NCI-H524 (cell line): Measurements from ENCODE around the gene LRMDA.

Experiments used
- DNase-seq, 2 experiments: peaks; one replicate each; lab custom pipeline; 2025; lab: John Stamatoyannopoulos, UW

LRMDA gene

DNA sequence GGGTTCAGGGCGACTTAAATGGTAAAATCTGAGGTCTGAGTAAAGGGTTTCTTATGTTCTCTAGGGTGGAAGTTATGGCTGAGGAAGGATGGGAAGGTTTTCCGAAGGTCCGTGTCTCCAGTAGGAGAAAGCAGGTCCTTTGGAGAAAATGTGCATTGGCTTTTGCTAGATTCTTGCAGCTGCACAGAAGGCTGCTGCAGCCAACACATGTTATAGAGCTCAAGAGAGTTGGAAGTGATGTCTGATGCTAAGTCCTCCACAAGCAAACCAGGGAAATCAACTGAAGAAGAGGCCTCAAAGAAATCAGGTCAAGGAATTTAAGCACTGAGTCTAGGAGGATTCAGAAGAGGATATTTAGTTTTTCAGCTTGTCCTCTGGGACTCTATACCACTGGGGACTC is 404.6 kb downstream of the LRMDA start:
- no peak for DNase-seq

GRCh38 chr10:75838486-75838885 is 407.1 kb downstream of the LRMDA start:
- DNase-seq = no peak

- DNase-seq = no peak
These were observed 407.6 kb downstream of the LRMDA start for GRCh38 chr10:75839020-75839419.

GRCh38 chr10:75841266-75841665 is 409.8 kb downstream of the LRMDA start:
- DNase-seq = peak in 1 of 2 experiments; percentile 0

DNA sequence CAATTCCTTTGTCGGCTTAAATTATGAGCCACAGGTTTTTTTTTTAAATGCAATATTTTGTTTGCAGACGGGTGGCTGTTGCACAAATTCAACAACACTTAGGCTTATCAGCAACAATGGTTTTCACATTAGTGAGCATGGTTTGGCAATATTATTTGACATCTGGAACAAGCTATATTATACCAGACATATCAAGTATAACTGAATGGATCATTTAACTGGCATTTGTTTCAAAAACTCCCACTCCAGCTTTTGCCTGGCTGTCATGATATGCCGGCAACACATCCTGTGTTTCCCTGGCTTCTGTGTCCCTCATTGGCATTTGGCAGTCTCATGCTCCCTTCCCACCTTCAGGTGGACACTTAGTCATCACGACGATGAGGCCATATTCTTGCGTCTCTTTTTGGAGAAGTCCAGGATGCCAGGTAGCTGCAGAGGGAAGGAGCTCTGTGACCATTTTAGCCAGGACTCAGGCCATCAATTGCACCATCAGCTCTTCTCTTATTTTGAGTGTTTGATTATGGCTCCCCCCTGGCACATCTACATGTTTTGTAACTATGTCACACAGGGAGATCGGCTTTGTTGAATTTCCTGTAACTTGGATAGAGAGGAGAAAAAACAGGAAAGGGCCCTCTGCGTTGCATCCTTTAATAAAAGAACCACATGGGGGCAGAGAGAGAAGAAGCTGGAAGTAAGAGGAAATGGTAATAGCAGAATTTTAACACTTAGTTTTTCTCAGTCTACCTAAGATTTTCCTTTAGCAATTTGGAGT is 413.9 kb downstream of the LRMDA start:
- DNase-seq = no peak

DNA sequence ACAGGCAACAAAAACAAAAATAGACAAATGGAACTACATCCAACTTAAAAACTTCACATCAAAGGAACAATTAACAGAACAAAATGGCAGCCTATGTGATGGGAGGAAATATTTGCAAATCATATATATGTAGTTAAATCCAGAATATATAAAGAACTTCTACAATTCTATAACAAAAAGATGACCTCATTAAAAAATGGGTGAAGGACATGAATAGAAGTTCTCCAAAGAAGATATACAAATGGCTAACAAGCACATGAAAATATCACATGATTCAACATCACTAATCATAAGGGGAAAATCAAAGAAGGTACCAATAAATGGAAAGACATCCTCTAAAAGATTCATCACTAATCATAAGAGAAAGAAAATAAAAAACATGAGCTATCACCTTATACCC is 416.1 kb downstream of the LRMDA start:
- no peak for DNase-seq

- DNase-seq = no peak
These were observed 420.3 kb downstream of the LRMDA start for GRCh38 chr10:75851580-75852345.

GRCh38 chr10:75852851-75853484 is 421.5 kb downstream of the LRMDA start:
- DNase-seq = no peak

GRCh38 chr10:75857269-75857846 is 425.9 kb downstream of the LRMDA start:
- DNase-seq = no peak

DNA sequence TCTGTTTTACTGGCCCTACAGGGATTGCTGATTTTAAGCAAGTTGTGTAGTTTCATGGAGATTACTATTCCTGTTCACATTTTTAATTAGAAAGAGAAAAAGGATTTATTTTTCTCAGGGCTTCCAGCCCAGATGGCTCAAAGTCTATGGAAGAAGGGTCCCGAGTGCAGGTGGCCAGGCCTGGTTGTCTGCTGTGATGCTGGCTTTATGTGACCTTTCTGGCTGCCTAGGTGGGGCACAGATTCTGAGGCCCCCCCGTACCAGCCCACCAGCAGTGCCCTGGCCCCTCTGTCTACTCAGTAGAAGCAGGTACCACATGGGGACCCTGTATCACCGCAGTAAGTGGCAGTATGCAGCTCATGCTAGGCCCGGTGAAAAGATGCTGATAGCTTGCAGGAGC is 426.5 kb downstream of the LRMDA start:
- no peak for DNase-seq

DNA sequence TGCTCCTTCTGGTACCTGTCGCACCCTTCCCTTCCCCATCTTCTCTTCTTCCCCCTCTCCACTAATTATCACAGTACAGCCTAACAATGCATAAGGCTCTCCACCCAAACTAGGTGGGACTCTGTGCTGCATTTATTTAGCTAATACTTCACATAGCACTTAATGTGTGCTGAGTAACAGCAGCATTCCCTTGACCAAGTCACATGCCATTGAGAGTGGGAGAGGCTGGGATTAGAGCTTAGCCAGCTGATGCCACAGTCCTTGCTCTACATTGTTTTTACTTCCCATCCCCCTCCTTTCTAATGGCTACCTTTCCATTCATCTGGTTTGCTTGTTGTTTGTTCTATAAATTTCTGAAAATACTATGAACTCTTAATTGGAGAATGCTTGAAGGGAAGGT is 426.9 kb downstream of the LRMDA start:
- no peak for DNase-seq

GRCh38 chr10:75859141-75859540 is 427.7 kb downstream of the LRMDA start:
- no peak for DNase-seq

DNA sequence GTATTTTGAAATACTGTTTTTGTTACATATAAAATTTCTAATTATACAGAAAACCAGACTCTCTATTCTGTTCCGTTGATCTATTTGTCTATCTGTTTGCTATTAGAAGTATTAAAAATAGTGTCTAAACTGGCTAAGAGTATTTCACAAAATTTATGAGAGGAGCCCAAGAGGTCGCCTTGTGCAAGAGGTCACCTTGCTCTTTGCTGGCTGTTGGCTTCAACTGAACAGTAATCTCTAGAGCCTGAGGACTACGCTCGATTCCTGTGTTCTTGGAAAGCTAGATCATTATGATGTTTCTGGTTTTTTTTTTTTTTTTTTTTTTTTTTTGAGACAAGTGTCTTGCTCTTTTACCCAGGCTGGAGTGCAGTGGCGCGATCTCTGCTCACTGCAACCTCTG is 428.6 kb downstream of the LRMDA start:
- DNase-seq = no peak

GRCh38 chr10:75861582-75861981 is 430.2 kb downstream of the LRMDA start:
- no peak for DNase-seq

- no peak for DNase-seq
These were observed 431.5 kb downstream of the LRMDA start for GRCh38 chr10:75862935-75863334.

GRCh38 chr10:75864717-75865116 is 433.3 kb downstream of the LRMDA start:
- DNase-seq = no peak

DNA sequence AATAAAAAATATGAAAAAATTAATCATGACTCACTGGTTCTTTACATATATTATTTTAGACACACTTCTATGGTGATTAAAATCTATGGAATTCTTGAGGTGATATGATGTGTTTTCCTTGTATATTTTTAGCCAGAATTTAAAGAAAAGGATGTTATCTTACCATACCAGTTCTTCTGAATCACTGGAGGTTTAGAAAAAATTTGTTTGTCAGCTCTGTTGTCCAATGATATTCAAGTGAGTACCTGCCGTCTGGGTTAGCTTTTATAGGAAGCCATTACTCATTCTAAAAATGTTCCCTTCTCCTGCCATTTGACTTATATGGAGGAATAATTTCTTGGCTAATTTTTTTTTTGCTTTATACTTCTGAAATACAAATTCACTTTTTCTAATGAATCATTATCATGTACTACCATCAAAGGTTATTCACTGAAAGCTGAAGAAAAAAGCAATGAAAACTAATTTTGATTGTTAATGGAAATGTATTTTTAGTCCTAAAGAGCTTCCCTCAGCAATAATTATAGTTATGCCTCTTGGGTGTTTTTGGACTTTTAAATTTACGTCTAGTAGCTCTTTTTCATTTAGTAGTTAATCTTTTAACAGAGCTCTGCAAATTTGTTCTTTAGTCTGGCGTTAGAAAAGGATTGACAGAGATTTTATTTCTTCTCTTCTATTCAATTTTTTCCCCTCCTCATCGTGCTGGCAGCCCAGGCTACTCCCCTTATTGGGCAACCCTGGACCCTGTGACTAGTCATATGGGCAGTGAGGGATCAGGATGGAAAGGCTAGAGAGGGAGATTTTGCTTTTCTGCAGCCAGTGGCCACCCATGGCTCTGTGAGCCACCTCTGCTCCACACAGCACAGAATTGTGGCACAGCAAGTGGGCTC is 434.2 kb downstream of the LRMDA start:
- no peak for DNase-seq

DNA sequence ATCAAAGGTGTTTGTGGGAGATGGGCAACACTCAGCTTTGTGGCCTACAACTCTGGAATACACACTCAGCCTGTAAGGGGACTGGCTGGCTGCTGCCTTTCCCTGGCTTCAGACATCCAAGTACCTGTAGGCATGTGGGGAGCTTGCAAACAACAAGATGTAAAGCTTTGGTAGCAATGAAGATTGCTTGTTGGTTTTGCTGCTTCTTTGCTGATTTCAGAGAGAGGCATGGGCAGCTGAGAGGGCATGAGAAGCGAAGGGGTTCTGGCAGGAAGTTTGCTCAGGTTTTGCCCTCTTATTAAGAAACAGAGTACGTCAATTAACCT is 434.8 kb downstream of the LRMDA start:
- DNase-seq = no peak

DNA sequence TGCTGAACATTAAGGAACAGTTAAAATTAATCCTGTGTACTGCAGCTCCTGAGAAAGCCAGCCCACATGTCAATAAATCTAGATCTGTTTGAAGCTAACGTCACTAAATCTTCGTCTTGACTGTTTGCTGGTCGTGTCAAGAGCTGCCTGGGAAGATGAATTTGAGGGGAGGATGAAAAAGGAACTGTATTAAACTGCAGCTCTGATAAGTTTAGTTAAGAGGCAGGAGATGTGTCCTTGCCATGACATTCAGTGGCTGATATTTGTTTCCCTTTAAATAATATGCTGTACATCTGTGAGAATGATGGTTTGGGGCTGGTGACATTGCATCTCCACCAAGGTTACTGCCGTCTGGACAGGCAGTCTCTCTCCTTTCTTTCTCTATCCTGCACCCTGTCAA is 435.3 kb downstream of the LRMDA start:
- no peak for DNase-seq

- DNase-seq = no peak
These were observed 437.1 kb downstream of the LRMDA start for GRCh38 chr10:75868574-75868973.

- DNase-seq = no peak
These were observed 438.7 kb downstream of the LRMDA start for GRCh38 chr10:75870039-75870645.
